Measurements from ENCODE around the gene USHBP1.

The USHBP1 gene

DNA sequence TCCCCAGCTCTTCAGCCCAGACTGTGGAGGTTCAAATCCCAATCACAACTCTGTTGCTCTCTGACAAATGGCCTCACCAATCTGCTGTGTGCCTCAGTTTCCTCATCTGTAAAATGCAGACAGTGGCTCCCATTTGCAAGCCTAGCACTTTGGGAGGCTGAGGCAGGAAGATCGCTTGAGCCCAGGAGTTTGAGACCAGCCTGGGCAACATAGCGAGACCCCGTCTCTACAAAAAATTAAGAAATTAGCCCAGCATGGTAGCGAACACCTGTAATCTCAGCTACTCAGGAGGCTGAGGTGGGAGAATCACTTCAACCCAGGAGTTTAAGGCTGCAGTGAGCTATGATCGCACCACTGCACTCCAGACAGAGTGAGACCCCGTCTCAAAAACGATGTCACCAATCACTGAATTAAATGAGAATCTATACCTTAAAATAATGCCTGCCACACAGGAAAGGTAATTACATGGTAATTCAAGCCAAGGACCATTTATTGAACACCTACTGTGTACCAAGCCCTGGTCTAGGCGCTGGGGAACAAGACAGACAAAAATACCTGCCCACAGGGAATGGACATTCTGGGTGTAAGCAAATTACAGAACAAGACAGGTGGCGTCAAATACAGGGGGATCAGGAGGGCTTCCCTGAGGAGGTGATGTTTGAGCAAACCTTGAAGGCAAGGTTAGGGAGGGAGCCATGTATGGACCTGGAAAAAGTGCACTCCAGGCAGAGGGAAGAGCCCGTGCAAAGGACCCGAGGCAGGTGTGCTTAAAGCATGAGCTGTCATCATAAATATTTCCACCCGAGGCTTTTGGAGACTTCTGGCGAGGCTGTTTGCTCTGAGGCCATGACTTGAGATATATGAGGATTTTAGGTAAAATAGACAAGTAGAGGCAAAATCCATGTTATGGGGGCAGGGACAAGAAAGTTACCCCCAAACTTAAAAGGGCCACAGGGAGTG lies 26.5 kb downstream of the USHBP1 start:
- no peak for DNase-seq

DNA sequence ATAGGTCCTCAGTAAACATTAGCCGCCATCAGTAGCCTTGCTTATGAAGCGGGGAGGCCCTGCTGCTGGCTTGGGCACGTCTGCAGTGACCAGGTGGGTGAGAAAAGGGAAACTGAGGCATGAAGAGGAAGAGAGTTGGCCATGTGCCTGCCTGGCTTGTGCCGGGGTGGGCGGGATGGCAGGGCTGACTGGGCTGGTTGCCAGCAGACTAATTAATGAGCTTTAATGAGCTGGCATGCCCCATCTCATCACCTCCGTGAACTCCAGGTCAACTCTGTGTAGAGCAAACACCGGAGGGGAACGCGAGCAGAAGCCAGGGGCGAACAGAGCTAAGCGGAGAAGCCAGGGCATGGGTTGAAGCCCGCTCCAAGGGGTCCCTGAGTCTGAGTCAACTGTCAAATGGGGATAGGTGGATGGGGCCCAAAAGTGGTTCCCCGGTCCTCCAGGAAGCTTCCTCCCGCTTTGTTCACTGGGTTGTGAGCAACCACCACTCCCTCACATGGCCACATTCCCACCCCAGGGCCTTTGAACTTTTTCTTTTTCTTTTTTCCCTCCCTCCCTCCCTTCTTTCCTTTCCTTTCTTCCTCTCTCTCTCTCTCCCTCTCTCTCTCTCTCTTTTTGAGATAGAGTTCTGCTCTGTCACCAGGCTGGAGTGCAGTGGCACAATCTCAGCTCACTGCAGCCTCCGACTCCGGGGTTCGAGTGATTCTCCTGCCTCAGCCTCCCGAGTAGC lies 27.6 kb downstream of the USHBP1 start:
- DNase-seq = no peak

DNA sequence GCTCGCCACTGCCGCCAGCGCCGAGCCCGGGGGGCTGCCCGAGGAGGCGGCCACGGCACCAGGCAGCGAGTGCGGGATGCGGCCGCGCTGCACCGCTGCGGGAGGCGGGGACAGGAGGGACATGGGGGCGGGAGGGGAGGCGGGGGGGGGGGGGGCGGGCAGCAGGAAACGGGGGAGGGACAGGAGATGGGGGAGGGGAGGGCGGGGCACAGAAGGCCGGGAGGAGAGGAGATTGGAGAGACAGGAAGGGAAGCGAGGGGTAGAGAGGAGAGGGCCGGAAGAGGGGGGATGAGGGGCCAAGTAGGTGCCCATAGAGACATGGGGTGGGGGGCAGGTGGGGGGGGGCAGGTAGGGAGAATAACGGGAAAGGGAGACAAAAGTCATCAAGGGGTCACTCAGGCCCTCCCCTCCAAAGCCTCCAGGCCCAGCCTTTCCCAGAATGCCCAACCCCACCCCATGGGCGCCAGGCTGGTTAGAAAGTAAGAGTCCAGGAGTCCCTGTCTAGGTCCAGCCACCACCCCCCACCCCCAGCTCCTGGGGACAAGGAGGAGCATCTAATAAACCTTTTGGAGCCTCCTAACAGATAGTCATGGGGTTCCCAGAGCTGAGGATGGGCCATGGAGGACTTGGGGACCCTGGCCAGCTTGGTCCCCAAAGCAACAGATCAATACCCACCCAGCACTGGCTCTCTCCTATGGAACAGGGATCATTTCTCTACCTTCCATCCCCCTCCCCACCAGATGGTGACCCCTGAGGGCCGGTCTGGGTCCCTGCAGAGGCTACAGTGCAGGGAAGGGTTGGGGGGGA lies 28.4 kb downstream of the USHBP1 start:
- DNase-seq = peak; percentile 66

DNA sequence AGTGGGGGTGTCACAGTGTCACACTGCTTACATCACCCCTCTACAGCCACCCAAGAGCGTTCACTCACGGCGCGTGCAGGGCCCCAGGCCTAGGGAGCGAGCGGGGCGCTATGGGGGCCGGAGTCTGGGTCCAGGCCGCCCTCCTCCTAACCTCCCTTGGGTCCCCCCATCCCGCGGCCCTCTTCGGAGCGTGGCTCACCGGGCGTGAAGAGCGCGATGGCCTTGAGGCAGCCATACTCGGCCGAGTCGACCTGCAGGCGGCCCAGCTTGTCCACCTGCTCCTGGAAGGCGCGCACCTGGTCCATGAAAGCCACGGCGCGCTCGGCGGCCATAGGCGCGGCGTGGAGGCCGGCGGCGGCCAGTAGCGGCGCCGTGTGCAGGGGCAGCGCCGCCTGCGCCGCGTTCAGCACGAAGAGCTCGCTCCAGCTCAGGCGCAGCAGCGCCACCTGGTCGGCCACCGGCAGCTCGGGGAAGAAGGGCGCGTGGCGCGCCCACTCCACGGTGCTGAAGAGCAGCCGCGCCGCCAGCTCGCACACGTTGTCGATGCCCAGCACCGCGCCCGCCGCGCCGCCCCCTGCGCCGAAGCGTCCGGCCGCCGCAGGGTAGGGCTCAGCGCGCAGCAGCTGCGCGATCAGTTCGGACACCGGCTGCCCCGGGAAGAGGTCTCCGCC lies 29.1 kb downstream of the USHBP1 start:
- DNase-seq = no peak

DNA sequence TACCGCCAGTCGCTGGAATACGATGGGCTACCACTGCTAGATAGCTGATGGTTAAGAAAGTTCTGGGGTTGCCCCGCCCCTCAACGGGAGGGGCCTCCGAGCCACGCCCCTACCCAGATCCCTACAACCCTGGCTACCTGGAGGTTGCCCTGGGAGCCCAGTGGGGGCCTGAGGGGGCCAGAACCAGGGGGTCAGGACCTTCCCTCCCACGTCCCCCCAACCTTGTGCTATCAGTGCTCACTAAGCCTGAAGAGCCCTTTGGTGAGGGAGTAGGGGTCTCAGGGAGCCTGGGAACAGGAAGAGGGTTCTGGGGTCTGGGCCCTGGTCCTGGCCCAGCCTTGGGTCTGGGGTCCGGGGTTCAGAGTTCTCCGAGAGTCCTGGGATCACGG lies 29.6 kb downstream of the USHBP1 start:
- DNase-seq = peak; percentile 68

DNA sequence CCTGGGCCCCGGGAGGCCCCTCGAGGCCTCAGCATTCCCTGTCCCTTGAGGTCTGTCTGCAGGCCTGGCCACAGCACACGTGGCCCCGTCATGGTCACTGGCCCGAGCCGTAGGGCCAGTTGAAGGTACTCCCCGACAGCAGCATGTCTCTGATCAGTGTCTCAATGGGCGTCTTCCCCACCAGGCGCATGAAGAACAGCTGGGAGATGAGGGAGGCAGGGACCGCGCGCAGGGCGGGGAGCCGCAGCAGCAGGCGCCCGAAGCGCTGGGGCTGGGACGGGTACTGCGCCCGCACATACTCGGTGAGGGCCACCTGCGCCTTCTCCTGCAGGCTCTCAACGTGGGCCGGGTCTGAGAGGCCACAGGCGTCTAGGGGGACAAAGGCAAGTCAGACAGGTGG lies 32.3 kb downstream of the USHBP1 start:
- DNase-seq = no peak

DNA sequence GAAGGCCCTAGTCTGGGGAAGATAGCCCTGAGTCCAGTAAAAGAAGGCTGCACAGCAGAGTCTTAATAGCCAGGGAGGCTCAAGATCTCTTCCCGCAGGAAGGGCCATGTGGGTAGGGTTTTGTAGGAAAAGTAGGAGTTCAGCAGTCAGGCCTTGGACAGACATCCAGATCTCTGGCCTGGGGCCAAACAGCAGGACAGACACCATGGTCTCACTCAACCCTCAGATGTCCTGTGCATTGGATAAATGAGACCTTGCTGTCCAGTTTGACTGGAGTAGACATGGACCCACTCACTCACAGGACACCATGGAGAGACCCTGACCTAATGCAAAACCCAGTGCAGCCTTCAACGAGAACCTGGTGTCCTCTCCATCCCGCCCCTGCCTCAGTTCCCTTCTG lies 34.7 kb downstream of the USHBP1 start:
- no peak for DNase-seq

DNA sequence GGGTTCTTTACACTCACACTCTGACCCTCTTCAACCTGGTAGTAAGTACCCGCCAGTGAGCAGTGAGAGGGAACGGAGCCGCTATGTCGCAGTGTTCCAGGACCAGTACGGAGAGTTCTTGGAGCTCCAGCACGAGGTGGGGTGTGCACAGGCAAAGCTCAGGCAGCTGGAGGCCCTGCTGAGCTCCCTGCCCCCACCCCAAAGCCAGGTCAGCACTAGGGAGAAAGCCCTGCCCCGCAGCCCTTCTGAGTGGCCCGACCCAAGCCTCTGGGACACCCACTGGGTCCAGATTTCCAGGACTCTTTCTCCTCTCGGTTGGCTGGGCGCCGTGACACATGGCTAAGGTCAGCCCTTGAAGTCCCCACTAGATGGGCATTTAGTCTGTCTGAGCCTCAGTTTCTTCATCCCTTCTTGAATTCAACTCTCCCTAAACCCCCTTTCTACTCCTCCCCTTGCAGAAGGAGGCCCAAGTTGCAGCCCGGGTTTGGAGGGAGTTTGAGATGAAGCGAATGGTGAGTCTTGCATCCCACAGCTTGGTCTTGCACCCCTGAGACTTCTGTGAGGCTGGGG lies 36.7 kb downstream of the USHBP1 start:
- DNase-seq = no peak

DNA sequence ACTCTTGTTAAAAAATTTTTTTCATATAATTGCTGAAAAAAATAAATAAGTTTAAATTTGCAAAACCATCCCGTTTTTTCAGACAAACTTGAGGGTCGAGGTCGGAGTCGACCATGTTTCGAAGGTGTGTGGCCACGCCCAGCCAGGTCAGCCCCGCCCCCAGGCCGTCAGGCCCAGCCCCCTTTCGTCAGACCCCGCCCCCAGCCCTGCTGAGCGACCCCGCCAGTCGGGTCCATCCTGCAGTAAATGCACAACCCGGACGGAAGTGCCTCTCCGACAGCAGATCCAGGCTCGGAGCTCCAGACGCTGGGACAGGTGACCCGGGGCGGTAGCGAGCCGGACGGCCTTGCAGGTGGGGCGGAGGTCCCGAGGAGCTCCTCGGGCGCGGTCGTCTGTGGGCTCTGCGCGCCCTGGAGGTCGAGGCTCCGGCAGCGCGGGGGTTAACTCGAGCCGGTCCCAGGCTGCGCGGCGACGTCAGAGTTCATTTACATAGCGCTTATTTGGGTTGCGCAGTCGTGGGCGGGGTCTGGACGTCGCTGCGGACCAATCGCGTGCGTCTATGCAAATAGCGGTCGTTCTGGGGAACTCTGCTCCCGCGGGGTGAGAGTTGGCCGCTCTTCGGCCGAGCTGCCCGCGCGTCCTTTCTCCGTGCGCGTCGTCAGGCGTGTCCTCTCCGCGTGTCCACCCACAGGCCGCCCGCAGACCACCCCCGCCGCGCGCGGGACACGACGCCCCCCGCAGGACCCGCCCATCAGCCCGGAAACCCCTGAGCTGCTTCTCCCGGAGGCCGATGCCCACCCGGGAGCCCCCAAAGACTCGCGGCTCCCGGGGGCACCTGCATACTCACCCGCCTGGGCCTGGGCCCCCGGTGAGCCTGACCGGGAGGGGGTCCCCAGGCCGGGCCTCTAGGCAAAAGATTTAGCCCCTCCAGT lies 38.3 kb downstream of the USHBP1 start, which contains the start of gene OCEL1:
Gene OCEL1, plus strand, starts transcription at position 225 of the 932 bp plus-strand sequence. Its CDS starts 22 bp downstream, at position 247.
- DNase-seq = peak; percentile 75

DNA sequence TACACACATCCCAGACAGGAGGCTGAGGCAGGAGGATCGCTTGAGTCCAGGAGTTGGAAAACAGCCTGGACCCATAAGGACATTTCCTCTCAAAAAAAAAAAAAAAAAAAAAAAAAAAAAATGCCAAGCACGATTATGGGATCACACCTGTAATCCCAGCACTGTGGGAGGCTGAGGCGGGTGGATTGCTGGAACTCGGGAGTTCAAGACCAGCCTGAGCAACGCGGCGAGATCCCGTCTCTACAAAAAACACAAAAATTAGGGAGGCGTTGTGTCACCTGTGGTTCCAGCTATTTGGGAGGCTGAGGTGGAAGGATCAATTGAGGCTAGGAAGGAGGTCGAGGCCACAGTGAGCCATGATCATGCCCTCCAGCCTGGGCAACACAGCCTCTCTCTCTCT lies 39.5 kb downstream of the USHBP1 start:
- no peak for DNase-seq

DNA sequence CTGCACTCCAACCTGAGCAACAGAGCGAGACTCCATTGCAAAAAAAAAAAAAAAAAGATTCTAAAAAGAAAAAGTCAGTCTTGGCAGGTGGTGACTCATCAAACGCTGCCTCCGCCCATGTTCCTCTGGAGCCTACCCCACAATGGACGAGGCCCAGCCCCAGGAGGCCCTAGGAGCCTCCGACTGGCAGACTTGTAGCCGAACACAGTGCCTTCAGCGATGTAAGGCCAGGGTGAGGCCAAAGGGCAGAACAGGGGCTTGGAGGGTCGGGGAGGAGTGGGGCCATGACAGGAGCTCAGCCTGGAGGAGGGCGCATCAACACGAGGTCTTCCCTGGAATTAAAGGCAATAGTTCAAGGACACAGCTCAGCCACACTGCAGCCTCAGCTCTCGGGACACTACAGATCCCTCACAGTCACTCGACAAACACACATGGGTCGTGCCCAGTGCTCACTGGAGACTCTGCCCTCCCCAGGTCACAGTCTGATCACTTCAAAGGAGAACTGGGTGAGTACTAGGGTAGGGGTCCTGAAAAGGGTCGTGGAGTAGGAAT lies 44.3 kb downstream of the USHBP1 start:
- no peak for DNase-seq

DNA sequence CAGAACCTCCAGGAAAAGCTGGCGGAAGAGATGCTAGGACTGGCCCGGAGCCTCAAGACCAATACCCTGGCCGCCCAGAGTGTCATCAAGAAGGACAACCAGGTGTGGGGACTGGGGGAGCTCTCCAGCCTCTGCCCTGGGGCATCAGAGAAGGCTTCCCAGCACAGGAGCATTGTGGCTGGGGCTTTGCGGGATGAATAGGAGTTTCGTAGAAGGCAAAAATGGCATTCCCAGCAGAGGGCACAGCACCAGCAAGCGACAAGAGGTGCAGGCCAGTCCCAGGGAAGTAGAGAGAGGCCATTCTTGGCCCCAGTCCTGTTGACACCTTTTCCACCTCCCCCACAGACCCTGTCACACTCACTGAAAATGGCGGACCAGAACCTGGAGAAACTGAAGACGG lies 45.3 kb downstream of the USHBP1 start:
- DNase-seq = no peak

DNA sequence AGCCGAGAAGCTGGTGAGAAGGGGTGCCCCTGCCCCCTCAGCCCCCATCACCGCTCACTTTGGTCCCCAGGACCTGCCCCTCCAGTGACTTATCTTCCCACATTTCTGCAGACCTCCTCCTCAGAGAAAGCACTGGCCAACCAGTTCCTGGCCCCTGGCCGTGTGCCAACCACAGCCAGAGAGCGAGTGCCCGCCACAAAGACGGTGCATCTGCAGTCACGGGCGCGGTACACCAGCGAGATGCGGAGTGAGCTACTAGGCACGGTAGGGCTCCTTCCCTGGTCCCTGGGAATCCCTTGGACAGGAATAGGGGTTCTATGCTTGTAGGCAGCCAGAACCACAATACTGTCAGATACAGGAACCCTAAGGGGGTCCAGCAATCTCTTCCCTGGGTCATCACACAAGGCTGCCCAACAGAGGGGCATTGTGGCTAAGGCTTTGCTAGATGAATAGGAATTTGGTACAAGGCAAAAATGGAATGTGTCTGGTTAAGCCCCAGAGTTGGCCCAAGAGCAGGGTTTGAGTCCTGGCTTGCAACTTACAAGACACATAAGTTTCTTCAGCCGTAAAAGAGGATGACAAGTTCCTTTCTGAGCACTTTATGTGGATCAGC lies 48.4 kb downstream of the USHBP1 start:
- DNase-seq = no peak

DNA sequence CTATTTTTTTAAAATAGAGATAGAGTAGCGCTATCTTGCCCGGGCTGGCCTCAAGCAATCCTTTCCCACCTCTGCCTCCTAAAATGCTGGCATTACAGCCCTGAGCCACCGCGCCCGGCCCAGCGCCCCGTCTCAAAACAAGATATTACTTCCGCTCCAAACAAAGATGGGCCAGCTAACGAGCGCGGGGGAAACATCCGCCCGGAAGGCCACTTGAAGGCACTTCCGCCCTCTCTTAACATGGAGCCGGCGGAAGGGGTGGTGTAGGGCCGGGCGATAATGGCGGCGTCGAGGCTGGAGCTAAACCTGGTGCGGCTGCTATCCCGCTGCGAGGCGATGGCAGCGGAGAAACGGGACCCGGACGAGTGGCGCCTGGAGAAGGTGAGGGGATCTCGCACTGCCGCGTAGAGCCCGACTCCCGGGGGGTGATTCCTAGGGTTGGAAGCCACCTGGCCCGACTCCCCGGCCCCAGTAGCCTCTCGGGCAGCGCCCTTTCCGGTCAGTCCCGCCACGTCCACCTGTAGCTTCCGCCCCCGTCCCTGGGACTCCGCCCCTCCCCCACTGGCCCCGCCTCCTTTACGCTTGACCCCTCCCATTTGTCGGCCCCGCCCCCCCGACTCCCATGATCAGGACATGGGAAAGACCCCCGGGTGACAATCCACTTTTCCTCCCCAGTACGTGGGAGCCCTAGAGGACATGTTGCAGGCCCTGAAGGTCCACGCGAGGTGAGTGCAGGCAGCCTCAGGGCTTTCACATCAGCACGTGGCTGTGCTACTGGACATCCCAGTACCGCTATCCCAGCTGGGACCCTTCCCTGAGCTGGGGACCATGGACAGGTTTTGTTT lies 49.2 kb downstream of the USHBP1 start, which contains the start of gene USE1:
Gene USE1, plus strand, starts transcription at position 231 of the 845 bp plus-strand sequence. Its CDS starts 49 bp downstream, at position 280.
- DNase-seq = peak; percentile 92

DNA sequence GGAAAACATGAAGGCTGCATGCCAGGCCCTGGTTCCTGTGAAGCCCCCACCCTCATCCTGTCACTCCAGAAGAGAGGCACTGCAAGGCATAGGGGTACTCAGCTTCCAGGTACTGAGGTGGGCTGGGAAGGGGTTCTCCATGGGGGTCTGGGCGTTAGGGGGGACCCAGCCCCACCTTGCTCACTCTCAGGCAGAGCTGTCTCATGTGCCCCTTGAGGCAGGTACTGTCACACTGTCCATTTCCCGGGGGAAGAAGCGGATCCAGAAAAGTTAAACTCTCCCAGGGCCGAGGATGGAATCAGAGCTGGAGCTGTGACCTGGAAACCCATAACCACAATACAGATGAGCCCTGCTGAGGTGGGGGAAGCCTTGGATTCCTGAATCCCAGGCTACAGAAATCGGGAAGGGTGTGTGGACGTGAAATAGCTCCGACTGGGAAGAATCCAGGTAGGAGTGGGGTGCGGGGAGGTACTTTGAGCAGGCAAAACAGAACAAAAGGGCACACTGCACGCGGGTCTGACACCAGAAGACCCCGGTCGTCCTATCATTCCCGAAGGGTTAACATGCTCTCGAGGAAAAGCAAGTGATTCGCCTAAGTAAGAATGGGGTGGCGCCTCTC lies 49.9 kb downstream of the USHBP1 start:
- DNase-seq = no peak

DNA sequence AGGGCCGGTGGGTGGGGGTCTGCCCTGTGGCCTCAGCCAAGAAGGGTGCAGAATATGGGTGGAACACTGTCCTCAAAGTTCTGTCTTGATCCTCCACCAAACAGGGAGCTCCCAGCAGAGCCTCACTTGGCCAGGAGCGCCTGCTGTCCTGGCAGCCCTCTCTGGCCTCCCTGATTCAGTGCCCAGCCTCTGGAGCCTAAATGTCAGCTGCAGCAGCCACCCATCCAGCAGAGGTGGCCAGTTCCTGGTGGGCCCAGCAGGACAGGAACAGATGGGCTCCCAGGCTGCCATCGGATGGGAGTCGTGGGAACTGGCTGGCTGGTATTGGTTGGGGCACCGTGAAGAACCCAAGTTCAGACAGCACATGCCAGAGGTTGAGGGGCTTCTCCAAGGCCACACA lies 51.2 kb downstream of the USHBP1 start:
- no peak for DNase-seq

DNA sequence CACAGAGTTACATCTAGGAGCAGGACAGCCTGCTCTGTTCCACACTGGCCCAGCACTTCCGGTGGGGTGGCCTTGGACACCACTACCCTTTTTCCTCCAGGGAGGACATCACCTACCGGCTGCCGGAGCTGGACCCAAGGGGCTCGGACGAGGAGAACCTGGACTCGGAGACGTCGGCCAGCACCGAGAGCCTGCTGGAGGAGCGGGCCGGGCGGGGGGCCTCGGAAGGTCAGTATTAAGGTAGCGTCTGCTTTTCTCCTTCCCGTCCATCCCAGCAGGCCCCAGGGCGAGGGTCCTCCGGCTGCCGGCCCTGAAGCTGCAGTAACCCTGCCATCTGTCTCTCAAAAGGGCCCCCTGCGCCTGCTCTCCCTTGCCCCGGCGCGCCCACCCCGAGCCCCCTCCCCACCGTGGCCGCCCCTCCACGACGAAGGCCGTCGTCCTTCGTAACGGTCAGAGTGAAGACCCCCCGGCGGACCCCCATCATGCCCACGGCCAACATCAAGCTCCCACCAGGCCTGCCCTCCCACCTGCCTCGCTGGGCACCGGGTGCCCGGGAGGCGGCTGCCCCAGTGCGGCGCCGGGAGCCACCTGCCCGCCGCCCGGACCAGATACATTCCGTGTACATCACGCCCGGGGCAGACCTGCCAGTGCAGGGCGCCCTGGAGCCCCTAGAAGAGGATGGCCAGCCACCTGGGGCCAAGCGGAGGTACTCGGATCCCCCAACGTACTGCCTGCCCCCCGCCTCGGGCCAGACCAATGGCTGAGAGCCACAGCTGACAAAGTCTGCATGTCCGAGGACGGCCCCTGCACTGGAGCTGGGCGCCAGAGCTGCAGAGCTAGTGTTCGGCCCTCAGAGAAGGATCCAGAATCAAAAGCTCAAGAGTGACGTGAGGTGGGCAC lies 52.7 kb downstream of the USHBP1 start:
- no peak for DNase-seq

DNA sequence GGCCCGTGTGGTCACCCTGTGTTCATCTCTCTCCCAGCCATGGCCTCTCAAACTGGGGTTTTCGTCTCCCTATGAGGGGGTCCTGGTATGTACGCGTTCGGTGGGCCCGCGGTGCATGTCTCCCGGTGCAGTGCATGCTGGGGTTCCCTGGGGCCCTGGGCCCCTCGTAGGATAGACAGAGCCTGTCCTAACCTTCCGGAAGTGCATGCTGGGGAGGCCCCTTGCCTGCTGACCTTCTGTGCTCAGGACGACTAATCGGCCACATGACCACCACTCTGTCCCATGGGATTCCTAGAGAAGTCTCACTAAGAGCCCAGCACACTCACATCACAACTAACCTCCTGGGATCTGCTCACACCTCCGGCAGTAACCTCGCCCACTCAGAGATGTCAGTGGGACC lies 54.2 kb downstream of the USHBP1 start:
- no peak for DNase-seq
